ENCODE results near the gene PIPOX. TPM values are rescaled to one million over a fixed set of nuclear protein-coding genes. Genes with fewer than 3 reads are reported as not detected.

Gene PIPOX
- total RNA-seq, 4 donors from 2014 or later, result 3.8 to 8.4 (median 5.1) TPM

DNA sequence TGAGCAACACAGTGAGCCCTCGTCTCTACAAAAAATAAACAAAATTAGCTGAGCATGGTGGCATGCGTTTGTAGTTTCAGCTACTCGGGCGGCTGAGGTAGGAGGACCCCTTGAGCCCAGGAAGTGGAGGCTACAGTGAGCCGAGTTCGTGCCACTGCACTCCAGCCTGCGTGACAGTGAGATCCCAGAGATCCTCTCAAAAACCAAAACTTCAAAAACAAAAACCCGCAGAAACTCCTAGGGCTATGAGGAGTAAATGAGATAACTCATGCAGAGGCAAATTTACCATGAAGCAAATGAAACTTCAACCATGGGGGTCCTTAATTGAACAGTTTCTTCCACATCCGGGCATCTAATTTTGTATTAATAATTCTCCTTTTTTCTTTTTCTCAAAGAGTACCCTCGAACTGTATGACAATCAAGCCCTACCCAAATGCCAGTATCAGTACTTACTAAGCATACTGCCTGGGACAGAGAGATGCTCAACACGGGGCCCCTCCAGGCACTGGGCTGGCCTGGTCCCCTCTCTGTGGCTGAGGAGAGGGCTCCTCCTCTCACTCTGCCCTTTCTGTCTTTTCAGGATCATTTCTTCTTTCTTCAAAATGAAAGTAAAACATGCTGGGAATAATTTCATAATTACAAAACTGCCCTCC lies 789 bp upstream of the PIPOX start:
- DNase-seq (ENCODE audit: extremely low spot score), result no peak
- Histone ChIP-seq H3K4me1 (peaks cover 6 to 22% (median 15%) of the 10 kb centered on the region in 4 donors), H3K9me3 (no peaks in the 10 kb centered on the region), H3K27ac (replicated peaks in 1 of 4) (no peak overlapping the region), H3K27me3 (no peaks in the 10 kb centered on the region), H3K4me3 (peak overlapping the region in 1 of 4 donors; percentile 12), H3K36me3 (no peaks in the 10 kb centered on the region)
- TF ChIP-seq, protein P1, sequence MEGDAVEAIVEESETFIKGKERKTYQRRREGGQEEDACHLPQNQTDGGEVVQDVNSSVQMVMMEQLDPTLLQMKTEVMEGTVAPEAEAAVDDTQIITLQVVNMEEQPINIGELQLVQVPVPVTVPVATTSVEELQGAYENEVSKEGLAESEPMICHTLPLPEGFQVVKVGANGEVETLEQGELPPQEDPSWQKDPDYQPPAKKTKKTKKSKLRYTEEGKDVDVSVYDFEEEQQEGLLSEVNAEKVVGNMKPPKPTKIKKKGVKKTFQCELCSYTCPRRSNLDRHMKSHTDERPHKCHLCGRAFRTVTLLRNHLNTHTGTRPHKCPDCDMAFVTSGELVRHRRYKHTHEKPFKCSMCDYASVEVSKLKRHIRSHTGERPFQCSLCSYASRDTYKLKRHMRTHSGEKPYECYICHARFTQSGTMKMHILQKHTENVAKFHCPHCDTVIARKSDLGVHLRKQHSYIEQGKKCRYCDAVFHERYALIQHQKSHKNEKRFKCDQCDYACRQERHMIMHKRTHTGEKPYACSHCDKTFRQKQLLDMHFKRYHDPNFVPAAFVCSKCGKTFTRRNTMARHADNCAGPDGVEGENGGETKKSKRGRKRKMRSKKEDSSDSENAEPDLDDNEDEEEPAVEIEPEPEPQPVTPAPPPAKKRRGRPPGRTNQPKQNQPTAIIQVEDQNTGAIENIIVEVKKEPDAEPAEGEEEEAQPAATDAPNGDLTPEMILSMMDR (IDR thresholded peaks at IDR 0.05), result no peak
- TF ChIP-seq POLR2A (IDR thresholded peaks at IDR 0.05; ENCODE audit: low read depth) (no peak), POLR2AphosphoS5 (IDR thresholded peaks at IDR 0.05) (no peak), EP300 (IDR thresholded peaks at IDR 0.05) (no peak)
- intact Hi-C loops (cut with DNase I), result no loop called here
- 81% methylated on average over 11 of the region's 11 CpGs for WGBS

DNA sequence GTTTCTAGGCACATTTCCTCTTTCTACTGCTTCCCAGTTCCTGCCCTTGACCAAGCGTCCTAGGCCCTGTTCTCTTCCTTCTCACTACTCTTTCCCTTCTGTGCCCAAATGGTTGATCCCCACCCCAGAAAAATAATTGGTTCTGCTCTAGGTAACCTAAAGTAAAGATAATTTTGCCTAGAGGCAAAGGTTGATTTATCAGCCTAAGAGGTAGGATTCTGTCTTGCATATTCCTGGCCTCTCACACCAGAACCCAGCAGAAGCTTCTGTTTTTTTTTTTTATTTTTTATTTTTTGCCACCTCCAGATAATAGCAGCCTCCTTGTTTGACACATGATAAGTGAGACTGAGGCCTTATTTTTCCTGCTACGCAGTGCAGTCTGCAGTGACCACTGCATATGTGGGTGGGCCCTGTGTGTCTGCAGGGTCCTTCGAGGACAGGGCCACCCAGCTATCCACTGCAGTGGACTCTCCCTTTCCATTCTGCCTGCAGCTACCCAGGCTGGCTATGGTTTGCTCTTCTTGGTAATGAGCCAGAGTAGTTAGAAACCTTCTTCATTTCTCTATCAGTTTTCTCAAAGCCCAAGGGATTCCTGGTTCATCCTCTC lies 701 bp downstream of the PIPOX start:
- H3K4me1 ChIP-seq, result peaks cover 6 to 22% (median 15%) of the 10 kb centered on the region in 4 donors
- H3K27ac ChIP-seq (replicated peaks in 1 of 4), result no peak overlapping the region
- H3K9me3 ChIP-seq, result no peaks in the 10 kb centered on the region
- H3K36me3 ChIP-seq, result no peaks in the 10 kb centered on the region
- whole genome bisulfite sequencing, result 85% methylated on average over 3 of the region's 3 CpGs
- intact Hi-C loops (cut with DNase I), result no loop called here
- H3K27me3 ChIP-seq, result no peaks in the 10 kb centered on the region
- no peak for TF ChIP-seq POLR2A (IDR thresholded peaks at IDR 0.05; ENCODE audit: low read depth)
- no peak for TF ChIP-seq POLR2AphosphoS5 (IDR thresholded peaks at IDR 0.05)
- TF ChIP-seq, protein P1 (IDR thresholded peaks at IDR 0.05), result no peak
- TF ChIP-seq EP300 (IDR thresholded peaks at IDR 0.05), result no peak
- H3K4me3 ChIP-seq, result no peak overlapping the region
- no peak for DNase-seq (ENCODE audit: extremely low spot score)

DNA sequence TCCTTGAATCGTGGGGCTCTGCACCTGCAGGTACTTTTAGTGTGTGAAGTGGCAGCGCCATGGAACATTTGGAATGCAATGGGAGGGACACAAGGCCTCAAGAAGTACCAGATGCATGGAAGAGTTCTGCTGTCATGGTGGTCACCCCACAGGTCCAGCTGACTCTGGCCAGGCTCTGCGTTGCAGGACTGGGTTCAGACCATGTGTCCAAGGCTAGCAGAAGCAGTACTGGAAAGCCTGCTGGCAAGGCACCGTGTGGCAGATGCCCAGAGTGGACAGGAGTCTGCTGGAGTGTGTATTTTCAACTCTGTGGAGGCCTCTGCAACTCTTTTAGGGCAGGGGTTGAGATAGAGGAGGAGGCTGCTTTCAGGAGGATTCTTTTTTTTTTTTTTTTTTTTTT lies 2.1 kb downstream of the PIPOX start:
- Histone ChIP-seq H3K27ac (replicated peaks in 1 of 4) (no peak overlapping the region), H3K36me3 (no peaks in the 10 kb centered on the region), H3K27me3 (no peaks in the 10 kb centered on the region), H3K4me3 (no peak overlapping the region), H3K4me1 (peaks cover 6 to 18% (median 12%) of the 10 kb centered on the region in 4 donors), H3K9me3 (no peaks in the 10 kb centered on the region)
- WGBS, result 90% methylated on average over 4 of the region's 4 CpGs
- TF ChIP-seq, protein P1 (IDR thresholded peaks at IDR 0.05), result no peak
- TF ChIP-seq POLR2AphosphoS5 (IDR thresholded peaks at IDR 0.05) (no peak), EP300 (IDR thresholded peaks at IDR 0.05) (no peak), POLR2A (IDR thresholded peaks at IDR 0.05; ENCODE audit: low read depth) (no peak)
- no peak for DNase-seq (ENCODE audit: extremely low spot score)
- intact Hi-C loops (cut with DNase I), result no loop called here

DNA sequence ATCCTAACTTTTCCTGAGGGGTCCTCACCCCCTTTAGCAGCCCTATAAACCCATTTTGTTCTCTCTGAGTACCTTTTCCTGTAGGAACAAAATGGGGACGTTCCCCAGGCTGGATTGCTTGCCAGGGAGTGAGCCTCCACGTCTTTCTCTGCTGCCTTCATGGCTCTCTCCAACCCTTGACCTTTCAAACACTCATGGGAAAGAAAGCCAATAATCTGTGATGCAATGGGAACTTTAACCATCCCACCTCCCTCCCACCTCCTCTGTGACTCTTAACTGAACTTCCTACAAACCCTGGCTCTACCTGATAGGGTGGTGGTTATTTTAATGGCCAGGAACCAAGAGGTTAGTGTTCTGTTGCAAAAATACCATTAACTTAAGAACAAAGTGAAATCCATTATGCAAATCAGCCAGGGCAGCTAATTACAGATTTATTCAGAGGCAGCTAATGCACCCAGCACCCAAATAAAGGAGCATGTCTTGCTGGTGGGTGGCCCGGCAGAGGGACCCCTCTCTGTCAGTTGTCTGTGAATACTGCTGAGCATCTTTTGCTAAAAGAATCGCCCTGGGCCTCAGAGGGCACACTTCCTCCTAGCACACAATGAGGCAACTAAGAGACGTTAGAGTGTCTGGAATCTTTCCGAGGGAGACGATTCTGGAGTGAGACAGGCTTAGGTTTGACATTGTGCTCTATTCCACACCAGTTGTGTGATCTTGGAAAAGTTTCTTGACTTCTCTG lies 3.0 kb downstream of the PIPOX start:
- H3K27ac ChIP-seq (replicated peaks in 1 of 4), result no peak overlapping the region
- DNase-seq (ENCODE audit: extremely low spot score), result no peak
- intact Hi-C loops (cut with DNase I), result no loop called here
- H3K4me1 ChIP-seq, result peaks cover 5 to 11% (median 6%) of the 10 kb centered on the region in 4 donors
- WGBS, result 80% methylated on average over 7 of the region's 7 CpGs
- no peak overlapping the region for H3K4me3 ChIP-seq
- TF ChIP-seq POLR2AphosphoS5 (IDR thresholded peaks at IDR 0.05), result no peak
- TF ChIP-seq, protein P1 (IDR thresholded peaks at IDR 0.05), result no peak
- TF ChIP-seq EP300 (IDR thresholded peaks at IDR 0.05), result no peak
- H3K27me3 ChIP-seq, result no peaks in the 10 kb centered on the region
- no peaks in the 10 kb centered on the region for H3K36me3 ChIP-seq
- no peaks in the 10 kb centered on the region for H3K9me3 ChIP-seq
